Panc1 (cell line): ENCODE data around the gene EFNB1. TPM values are rescaled to one million over a fixed set of nuclear protein-coding genes. Genes with fewer than 3 reads are reported as not detected.

Experiments
- ATAC-seq: fragments of 200-7000 bp; cut with Tn5 transposase; 2 replicates; pipeline ENCODE4 v1.9.1; 2020; ENCODE audit warnings: mild to moderate bottlenecking, moderate library complexity
- BruUV-seq: library from RNA; stranded (reverse); fragments of 400-500 nt; replicated peaks from 2 replicates; lab custom pipeline; 2021; lab: Mats Ljungman, UMichigan
- CTCF ChIA-PET: fragments of 300-600 bp; sonication (Branson Sonifier 250); formaldehyde crosslinking; loops from one replicate; lab custom pipeline; 2022; ENCODE audit warnings: antibody characterized with exemption; lab: Charles Lee
- POLR2A ChIA-PET: fragments of 300-600 bp; sonication (Branson Sonifier 250); formaldehyde crosslinking; loops from one replicate; lab custom pipeline; 2022; ENCODE audit warnings: antibody characterized with exemption; lab: Charles Lee
- DNase-seq: peaks from one replicate; pipeline ENCODE4 v3.0.0-alpha.2; 2010; ENCODE audit warnings: low read depth, low spot score
- H3K27ac ChIP-seq: 2 replicates; pipeline ENCODE4 v1.5.1; 2011; ENCODE audit warnings: mild to moderate bottlenecking, low read length, inconsistent platforms
- H3K27me3 ChIP-seq: fragments of 200-500 bp; sonication (Bioruptor generic); 2 replicates; pipeline ENCODE4 v1.6.0; 2014; ENCODE audit warnings: low read length, inconsistent platforms; ENCODE audit not compliant: control insufficient read depth, insufficient read depth
- H3K36me3 ChIP-seq: fragments of 200-500 bp; sonication (Bioruptor generic); 2 replicates; pipeline ENCODE4 v1.5.1; 2014; ENCODE audit warnings: inconsistent platforms, mild to moderate bottlenecking, low read length, moderate library complexity; ENCODE audit not compliant: control insufficient read depth, insufficient read depth
- H3K4me1 ChIP-seq: 2 replicates; pipeline ENCODE4 v1.5.1; 2011; ENCODE audit warnings: inconsistent platforms, mild to moderate bottlenecking, low read length, moderate library complexity; ENCODE audit not compliant: control insufficient read depth, insufficient read depth
- H3K4me3 ChIP-seq, 2 experiments: 2 replicates each; pipeline ENCODE4 v1.5.1; 2011 to 2012; ENCODE audit warnings: low read depth in 2 of 2, low read length in 2 of 2, mild to moderate bottlenecking in 2 of 2, inconsistent platforms in 1 of 2, moderate library complexity in 1 of 2
- H3K9me3 ChIP-seq: fragments of 200-500 bp; sonication (Bioruptor generic); 2 replicates; pipeline ENCODE4 v1.5.1; 2014; ENCODE audit warnings: low read depth, mild to moderate bottlenecking, inconsistent platforms, low read length, moderate library complexity; ENCODE audit not compliant: control insufficient read depth, insufficient read depth
- CTCF ChIP-seq: fragments of 450-650 bp; IDR thresholded peaks from 2 replicates; pipeline ENCODE4 v1.5.1; 2017; ENCODE audit warnings: mild to moderate bottlenecking
- POLR2AphosphoS5 ChIP-seq: IDR thresholded peaks from 2 replicates; pipeline ENCODE4 v1.6.1; 2012; ENCODE audit warnings: mild to moderate bottlenecking, low read depth, low read length, moderate library complexity
- REST ChIP-seq, 2 experiments: IDR thresholded peaks; 2 replicates each; pipeline ENCODE4 v1.6.1; 2011 to 2012; ENCODE audit warnings: low read depth in 2 of 2, control low read depth in 1 of 2, low read length in 1 of 2, mild to moderate bottlenecking in 1 of 2, moderate library complexity in 1 of 2; ENCODE audit not compliant: insufficient read depth in 1 of 2
- SIN3A ChIP-seq: IDR thresholded peaks from 2 replicates; pipeline ENCODE4 v1.6.1; 2012; ENCODE audit warnings: low read depth, mild to moderate bottlenecking, low read length, moderate library complexity, borderline replicate concordance; ENCODE audit not compliant: insufficient read depth
- TCF7L2 ChIP-seq: IDR thresholded peaks from 2 replicates; pipeline ENCODE4 v1.6.1; 2011; ENCODE audit warnings: mild to moderate bottlenecking, low read depth, low read length, inconsistent platforms
- in situ Hi-C: cut with HindIII; loops from 2 replicates; pipeline ENCODE4 v1.10.0; 2016; ENCODE audit warnings: low sequenced_read_pairs, low pct_unique_long_range_greater_than_20kb
- intact Hi-C: fragments of 100-400 bp; cut with micrococcal nuclease; formaldehyde crosslinking; loops from one replicate; pipeline ENCODE4 v1.10.0; 2022; ENCODE audit not compliant: unreplicated experiment
- total RNA-seq: library from RNA; stranded (reverse); gene quantifications from one replicate; pipeline ENCODE4 v1.2.1, GENCODE V29; 2021; ENCODE audit not compliant: unreplicated experiment

Gene EFNB1
- total RNA-seq, 1 experiment from 2014 or later = 12.9 TPM

- H3K4me3 ChIP-seq = no peak overlapping the region
- TF ChIP-seq POLR2AphosphoS5 = no peak
- no peak for TF ChIP-seq TCF7L2
- TF ChIP-seq REST (IDR thresholded peaks at IDR 0.05; ENCODE audit: insufficient read depth in 1 of 2, low read depth in 2 of 2, low read length in 1 of 2) = no peak
- no peak for TF ChIP-seq CTCF
- no peak for TF ChIP-seq SIN3A
- H3K4me1 ChIP-seq = no peaks in the 10 kb centered on the region
- ChIA-PET CTCF (no interaction called here), POLR2A (no interaction called here)
- no peaks in the 10 kb centered on the region for H3K36me3 ChIP-seq
- no peaks in the 10 kb centered on the region for H3K9me3 ChIP-seq
- BruUV-seq = no TSS peak
- in situ Hi-C loops (no loop called here), intact Hi-C loops (no loop called here)
- no peak overlapping the region for H3K27ac ChIP-seq
- ATAC-seq (no peak), DNase-seq (no peak)
- no peaks in the 10 kb centered on the region for H3K27me3 ChIP-seq
Measured at GRCh38 chrX:68868902-68869800, 40.3 kb downstream of the EFNB1 start.

GRCh38 chrX:68870357-68870756, 41.5 kb downstream of the EFNB1 start:
- H3K27me3 ChIP-seq = no peaks in the 10 kb centered on the region
- no peaks in the 10 kb centered on the region for H3K36me3 ChIP-seq
- in situ Hi-C loops = no loop called here
- DNase-seq (no peak), ATAC-seq (no peak)
- no TSS peak for BruUV-seq
- H3K9me3 ChIP-seq = no peaks in the 10 kb centered on the region
- H3K27ac ChIP-seq = no peak overlapping the region
- intact Hi-C loops = no loop called here
- ChIA-PET CTCF (no interaction called here), POLR2A (no interaction called here)
- no peaks in the 10 kb centered on the region for H3K4me1 ChIP-seq
- TF ChIP-seq SIN3A (no peak), CTCF (no peak), REST (IDR thresholded peaks at IDR 0.05; ENCODE audit: insufficient read depth in 1 of 2, low read depth in 2 of 2, low read length in 1 of 2) (no peak), POLR2AphosphoS5 (no peak), TCF7L2 (no peak)
- H3K4me3 ChIP-seq = no peak overlapping the region
